ENCODE results near the gene DMRTB1.

- TF ChIP-seq ZNF624 (tag by site-specific recombination; IDR thresholded peaks at IDR 0.05) (no peak), ZBTB17 (tag by site-specific recombination; IDR thresholded peaks at IDR 0.05) (no peak)
- TF ChIP-seq, protein P1, sequence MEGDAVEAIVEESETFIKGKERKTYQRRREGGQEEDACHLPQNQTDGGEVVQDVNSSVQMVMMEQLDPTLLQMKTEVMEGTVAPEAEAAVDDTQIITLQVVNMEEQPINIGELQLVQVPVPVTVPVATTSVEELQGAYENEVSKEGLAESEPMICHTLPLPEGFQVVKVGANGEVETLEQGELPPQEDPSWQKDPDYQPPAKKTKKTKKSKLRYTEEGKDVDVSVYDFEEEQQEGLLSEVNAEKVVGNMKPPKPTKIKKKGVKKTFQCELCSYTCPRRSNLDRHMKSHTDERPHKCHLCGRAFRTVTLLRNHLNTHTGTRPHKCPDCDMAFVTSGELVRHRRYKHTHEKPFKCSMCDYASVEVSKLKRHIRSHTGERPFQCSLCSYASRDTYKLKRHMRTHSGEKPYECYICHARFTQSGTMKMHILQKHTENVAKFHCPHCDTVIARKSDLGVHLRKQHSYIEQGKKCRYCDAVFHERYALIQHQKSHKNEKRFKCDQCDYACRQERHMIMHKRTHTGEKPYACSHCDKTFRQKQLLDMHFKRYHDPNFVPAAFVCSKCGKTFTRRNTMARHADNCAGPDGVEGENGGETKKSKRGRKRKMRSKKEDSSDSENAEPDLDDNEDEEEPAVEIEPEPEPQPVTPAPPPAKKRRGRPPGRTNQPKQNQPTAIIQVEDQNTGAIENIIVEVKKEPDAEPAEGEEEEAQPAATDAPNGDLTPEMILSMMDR (tag by site-specific recombination; IDR thresholded peaks at IDR 0.05) = no peak
Observed at GRCh38 chr1:53506355-53507050, 47.3 kb downstream of the DMRTB1 start.
